Fibroblast of peridontal ligament (primary cell): ENCODE results near the gene SPTSSB.

Experiments
- DNase-seq: peaks from one replicate; pipeline ENCODE4 v3.0.0-alpha.2; 2010; ENCODE audit errors: extremely low read depth

Gene SPTSSB

GRCh38 chr3:161339517-161340500 is 31.5 kb downstream of the SPTSSB start:
- peak; percentile 60 for DNase-seq

- DNase-seq, result no peak
These were observed 34.0 kb downstream of the SPTSSB start for GRCh38 chr3:161337311-161337710.

GRCh38 chr3:161336661-161337060 is 34.7 kb downstream of the SPTSSB start:
- no peak for DNase-seq

- DNase-seq, result no peak
These were observed 37.6 kb downstream of the SPTSSB start for GRCh38 chr3:161333696-161334095.

GRCh38 chr3:161332792-161333191 is 38.5 kb downstream of the SPTSSB start:
- DNase-seq, result no peak

GRCh38 chr3:161325059-161325458 is 46.3 kb downstream of the SPTSSB start:
- DNase-seq, result no peak

- no peak for DNase-seq
These were observed 47.2 kb downstream of the SPTSSB start for GRCh38 chr3:161323926-161324621.

- no peak for DNase-seq
These were observed 48.3 kb downstream of the SPTSSB start for GRCh38 chr3:161322781-161323568.

GRCh38 chr3:161320837-161321236 is 50.5 kb downstream of the SPTSSB start:
- DNase-seq, result no peak

- DNase-seq, result no peak
These were observed 51.5 kb downstream of the SPTSSB start for GRCh38 chr3:161319867-161320266.

GRCh38 chr3:161317077-161317476 is 54.2 kb downstream of the SPTSSB start:
- no peak for DNase-seq

GRCh38 chr3:161316006-161316689 is 55.2 kb downstream of the SPTSSB start:
- DNase-seq, result peak; percentile 50

GRCh38 chr3:161314836-161315395 is 56.4 kb downstream of the SPTSSB start:
- no peak for DNase-seq

GRCh38 chr3:161310649-161311423 is 60.5 kb downstream of the SPTSSB start:
- no peak for DNase-seq

- peak; percentile 43 for DNase-seq
These were observed 66.0 kb downstream of the SPTSSB start for GRCh38 chr3:161305095-161305991.

- no peak for DNase-seq
These were observed 74.5 kb downstream of the SPTSSB start for GRCh38 chr3:161296814-161297213.

GRCh38 chr3:161295325-161295724 is 76.0 kb downstream of the SPTSSB start:
- DNase-seq, result peak; percentile 10
